GM19240 (cell line): ENCODE results near the gene PI4K2A.

Experiments
- DNase-seq: peaks from one replicate; pipeline ENCODE4 v3.0.0; 2011; ENCODE audit warnings: low spot score; ENCODE audit not compliant: insufficient read length

The PI4K2A gene

GRCh38 chr10:97640174-97640867, at the start of gene PI4K2A:
TSS of gene PI4K2A (plus strand) at chr10:97640671. CDS start at chr10:97640743, 72 bp downstream.
- peak; percentile 93 for DNase-seq

GRCh38 chr10:97590748-97591495, 49.5 kb upstream of the PI4K2A start:
- DNase-seq, result no peak

GRCh38 chr10:97593421-97593820, 47.0 kb upstream of the PI4K2A start:
- no peak for DNase-seq

GRCh38 chr10:97596101-97597082, 44.1 kb upstream of the PI4K2A start:
- no peak for DNase-seq

- DNase-seq, result no peak
Observed at GRCh38 chr10:97597778-97598177, 42.7 kb upstream of the PI4K2A start.

- no peak for DNase-seq
Observed at GRCh38 chr10:97598407-97599271, 41.8 kb upstream of the PI4K2A start.

GRCh38 chr10:97599272-97599619, 41.2 kb upstream of the PI4K2A start:
- DNase-seq, result no peak

- no peak for DNase-seq
Observed at GRCh38 chr10:97600616-97601015, 39.9 kb upstream of the PI4K2A start.

GRCh38 chr10:97601268-97602215, 38.9 kb upstream of the PI4K2A start:
- no peak for DNase-seq

GRCh38 chr10:97607095-97607636, 33.3 kb upstream of the PI4K2A start:
- no peak for DNase-seq

- DNase-seq, result no peak
Observed at GRCh38 chr10:97608991-97609561, 31.4 kb upstream of the PI4K2A start.

GRCh38 chr10:97611473-97611872, 29.0 kb upstream of the PI4K2A start:
- DNase-seq, result no peak

GRCh38 chr10:97612386-97612785, 28.1 kb upstream of the PI4K2A start:
- DNase-seq, result no peak

GRCh38 chr10:97618285-97618684, 22.2 kb upstream of the PI4K2A start:
- DNase-seq, result no peak

GRCh38 chr10:97618733-97619132, 21.7 kb upstream of the PI4K2A start:
- no peak for DNase-seq

GRCh38 chr10:97623277-97623676, 17.2 kb upstream of the PI4K2A start:
- no peak for DNase-seq

- DNase-seq, result no peak
Observed at GRCh38 chr10:97627731-97628130, 12.7 kb upstream of the PI4K2A start.

- no peak for DNase-seq
Observed at GRCh38 chr10:97628228-97628627, 12.2 kb upstream of the PI4K2A start.

- DNase-seq, result no peak
Observed at GRCh38 chr10:97629289-97629688, 11.2 kb upstream of the PI4K2A start.
